Sigmoid colon (tissue), 4 donors: Measurements from ENCODE around the gene TCERG1L.

Source experiments
- POLR2A ChIP-seq, 2 donors: fragments of 450-650 bp; IDR thresholded peaks; one replicate each; pipeline ENCODE4 v1.6.1; 2016; ENCODE audit warnings: antibody characterized with exemption in 2 of 2, mild to moderate bottlenecking in 2 of 2, moderate library complexity in 2 of 2
- POLR2AphosphoS5 ChIP-seq, 4 donors: sonication (generic); formaldehyde crosslinking; IDR thresholded peaks; one replicate each; pipeline ENCODE4 v1.6.1; 2017; ENCODE audit warnings: antibody characterized with exemption in 4 of 4

GRCh38 chr10:131260452-131261211 is 50.9 kb downstream of the TCERG1L start:
- TF ChIP-seq POLR2AphosphoS5 (IDR thresholded peaks at IDR 0.05) (no peak), POLR2A (IDR thresholded peaks at IDR 0.05) (no peak)
